ENCODE measurements around the gene ITGB1.

Gene ITGB1

DNA sequence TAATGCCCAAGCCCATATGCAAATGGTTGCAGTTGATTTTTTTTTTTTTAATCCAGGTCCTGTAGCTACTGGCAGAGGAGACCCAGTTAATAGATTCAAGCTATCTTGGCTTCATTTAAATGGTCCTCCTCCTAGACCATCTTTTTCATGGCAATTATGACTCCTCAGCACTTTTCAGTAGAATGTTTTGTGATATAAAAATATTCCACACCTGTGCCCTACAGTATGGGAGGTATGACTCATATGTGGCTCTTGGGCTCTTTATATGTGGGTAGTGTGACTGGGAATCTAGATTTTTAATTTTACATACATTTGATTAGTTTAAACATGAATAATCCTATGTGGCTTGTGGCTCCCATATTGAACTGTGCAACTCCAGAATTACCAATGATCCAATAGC lies 80.1 kb downstream of the ITGB1 start:
- no peak for DNase-seq

DNA sequence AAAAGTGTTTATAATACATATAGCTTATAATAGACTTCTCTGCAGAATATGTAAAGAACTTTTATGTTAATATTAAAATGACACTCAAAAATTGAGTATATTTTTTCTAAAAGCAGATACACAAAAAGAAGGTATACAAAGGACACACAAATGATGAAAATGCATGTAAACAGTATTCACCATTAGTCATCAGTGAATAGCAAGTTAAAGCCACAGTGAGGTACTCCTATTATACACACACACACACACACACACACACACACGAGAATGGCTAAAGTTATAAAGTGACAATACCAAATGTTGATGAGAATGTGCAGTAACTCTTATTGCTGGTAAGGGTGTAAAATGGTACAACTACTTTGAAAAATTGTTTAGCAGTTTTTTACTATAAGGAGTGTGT lies 92.9 kb downstream of the ITGB1 start:
- DNase-seq: no peak

DNA sequence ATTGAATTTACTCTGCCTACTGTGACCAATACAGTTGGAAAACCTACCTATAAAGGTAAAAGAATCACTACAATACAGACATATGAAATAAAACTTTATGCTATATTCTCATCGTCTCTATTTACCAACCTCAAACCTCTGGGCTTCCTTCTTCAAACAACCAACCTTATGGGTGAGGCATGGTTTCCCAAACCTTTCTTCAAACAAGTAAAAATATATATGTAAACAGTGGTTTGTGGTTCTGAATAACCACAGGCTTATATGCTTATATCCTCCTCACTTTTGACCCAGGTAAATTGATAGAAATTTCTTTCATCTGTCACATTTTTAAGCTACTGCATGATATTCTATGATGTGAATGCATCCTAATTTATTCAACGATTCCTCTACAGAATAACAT lies 103.6 kb downstream of the ITGB1 start:
- DNase-seq: no peak

DNA sequence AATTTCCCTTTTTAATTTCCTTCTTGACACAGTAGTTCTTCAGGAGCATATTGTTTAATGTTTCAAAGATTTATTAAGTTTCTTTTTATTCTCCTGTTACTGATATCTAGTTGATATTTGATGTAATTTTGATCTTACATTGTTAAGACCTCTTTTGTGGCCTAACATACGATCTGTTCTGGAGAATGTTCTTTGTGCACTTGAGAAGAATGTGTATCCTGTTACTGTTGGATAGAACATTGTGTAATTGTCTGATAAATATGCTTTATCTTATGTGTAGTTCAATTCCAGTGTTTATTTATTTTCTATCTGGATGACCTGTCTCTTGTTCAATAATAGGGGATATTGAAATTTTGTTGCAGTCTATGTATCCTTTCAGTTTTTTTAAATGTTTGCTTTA lies 106.7 kb downstream of the ITGB1 start:
- no peak for DNase-seq
